ENCODE results near the gene CLEC9A. TPM values are rescaled to one million over a fixed set of nuclear protein-coding genes. Genes with fewer than 3 reads are reported as not detected.
A peak's percentile ranks its signal among the peaks of the same experiment; 100 is the strongest.

CLEC9A gene
- total RNA-seq, 2 donors from 2014 or later = not detected

DNA sequence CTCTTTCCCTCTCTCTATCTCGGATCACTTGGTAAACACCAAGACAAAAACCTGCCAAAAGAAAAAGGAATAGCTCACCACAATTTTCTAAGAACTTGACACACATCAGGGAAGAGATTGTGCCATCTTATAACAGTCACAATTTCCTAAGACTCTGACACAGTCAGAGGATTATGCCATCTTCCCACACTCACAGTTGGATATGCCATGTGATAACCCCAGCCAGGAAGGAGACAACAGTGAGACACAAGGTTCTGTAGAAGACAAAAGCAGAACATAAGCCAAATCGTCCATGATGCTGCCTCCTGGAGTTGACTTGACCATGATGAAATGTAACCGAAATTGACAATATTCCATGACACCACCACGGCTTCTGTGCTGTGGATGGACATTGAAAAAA, 2.8 kb upstream of the CLEC9A start:
- Mint-ChIP-seq H3K9me3 (peaks cover 15% of the 10 kb centered on the region), H3K36me3 (ENCODE audit: low read depth) (no peaks in the 10 kb centered on the region), H3K27ac (no peak overlapping the region), H3K27me3 (ENCODE audit: insufficient read depth) (no peaks in the 10 kb centered on the region), H3K4me3 (no peak overlapping the region), H3K4me1 (no peaks in the 10 kb centered on the region)
- no peak for DNase-seq
- Histone ChIP-seq H3K36me3 (ENCODE audit: control insufficient read depth, insufficient read depth, low read length) (no peaks in the 10 kb centered on the region), H3K9me3 (ENCODE audit: control insufficient read depth, low read length) (peaks cover 14% of the 10 kb centered on the region), H3K4me1 (ENCODE audit: control insufficient read depth, insufficient read depth, low read length) (no peaks in the 10 kb centered on the region), H3K9ac (ENCODE audit: extremely low read depth, low read length, poor library complexity, severe bottlenecking) (no peak overlapping the region), H3K4me3 (ENCODE audit: low read length) (no peak overlapping the region), H3K27ac (ENCODE audit: low read depth, low read length) (no peak overlapping the region), H3K27me3 (ENCODE audit: control insufficient read depth, insufficient read depth, low read length, poor library complexity, severe bottlenecking) (no peaks in the 10 kb centered on the region)
- TF ChIP-seq, protein P1, sequence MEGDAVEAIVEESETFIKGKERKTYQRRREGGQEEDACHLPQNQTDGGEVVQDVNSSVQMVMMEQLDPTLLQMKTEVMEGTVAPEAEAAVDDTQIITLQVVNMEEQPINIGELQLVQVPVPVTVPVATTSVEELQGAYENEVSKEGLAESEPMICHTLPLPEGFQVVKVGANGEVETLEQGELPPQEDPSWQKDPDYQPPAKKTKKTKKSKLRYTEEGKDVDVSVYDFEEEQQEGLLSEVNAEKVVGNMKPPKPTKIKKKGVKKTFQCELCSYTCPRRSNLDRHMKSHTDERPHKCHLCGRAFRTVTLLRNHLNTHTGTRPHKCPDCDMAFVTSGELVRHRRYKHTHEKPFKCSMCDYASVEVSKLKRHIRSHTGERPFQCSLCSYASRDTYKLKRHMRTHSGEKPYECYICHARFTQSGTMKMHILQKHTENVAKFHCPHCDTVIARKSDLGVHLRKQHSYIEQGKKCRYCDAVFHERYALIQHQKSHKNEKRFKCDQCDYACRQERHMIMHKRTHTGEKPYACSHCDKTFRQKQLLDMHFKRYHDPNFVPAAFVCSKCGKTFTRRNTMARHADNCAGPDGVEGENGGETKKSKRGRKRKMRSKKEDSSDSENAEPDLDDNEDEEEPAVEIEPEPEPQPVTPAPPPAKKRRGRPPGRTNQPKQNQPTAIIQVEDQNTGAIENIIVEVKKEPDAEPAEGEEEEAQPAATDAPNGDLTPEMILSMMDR (conservative IDR thresholded peaks at IDR 0.05) = no peak
- WGBS, 2 experiments (ENCODE audit: insufficient coverage in 1 of 2, insufficient read length in 1 of 2) = 79 to 84% methylated on average over 3 to 4 of the region's 4 CpGs

DNA sequence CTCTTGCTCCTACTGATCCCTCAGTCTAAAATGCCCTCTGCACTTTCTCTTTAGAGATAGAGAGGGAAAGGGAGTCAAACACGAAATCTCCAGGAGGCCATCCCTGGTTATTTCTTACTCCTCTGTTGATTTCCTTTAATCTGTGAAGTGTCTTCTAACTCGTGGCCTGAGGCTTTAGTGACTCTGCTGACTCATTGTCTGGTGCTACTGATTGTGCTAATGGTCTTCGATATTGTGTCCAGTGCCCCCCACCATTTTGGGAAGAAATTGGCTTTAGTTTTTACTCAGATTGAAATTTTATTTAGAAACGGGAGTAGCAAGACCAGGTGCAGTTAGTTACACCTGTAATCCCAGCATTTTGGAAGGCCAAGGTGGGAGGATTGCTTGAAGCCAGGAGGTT, 839 bp downstream of the CLEC9A start:
- H3K36me3 ChIP-seq (ENCODE audit: control insufficient read depth, insufficient read depth, low read length) = no peaks in the 10 kb centered on the region
- no peaks in the 10 kb centered on the region for H3K4me1 ChIP-seq (ENCODE audit: control insufficient read depth, insufficient read depth, low read length)
- no peak overlapping the region for H3K4me3 Mint-ChIP-seq
- no peak overlapping the region for H3K27ac Mint-ChIP-seq
- H3K9me3 Mint-ChIP-seq = peaks cover 15% of the 10 kb centered on the region
- H3K9me3 ChIP-seq (ENCODE audit: control insufficient read depth, low read length) = peaks cover 14% of the 10 kb centered on the region
- TF ChIP-seq, protein P1 (conservative IDR thresholded peaks at IDR 0.05) = no peak
- no peaks in the 10 kb centered on the region for H3K27me3 Mint-ChIP-seq (ENCODE audit: insufficient read depth)
- H3K4me3 ChIP-seq (ENCODE audit: low read length) = no peak overlapping the region
- no peak overlapping the region for H3K9ac ChIP-seq (ENCODE audit: extremely low read depth, low read length, poor library complexity, severe bottlenecking)
- no peaks in the 10 kb centered on the region for H3K36me3 Mint-ChIP-seq (ENCODE audit: low read depth)
- no peak for DNase-seq
- no peaks in the 10 kb centered on the region for H3K27me3 ChIP-seq (ENCODE audit: control insufficient read depth, insufficient read depth, low read length, poor library complexity, severe bottlenecking)
- 84 to 87% methylated on average over 3 to 4 of the region's 4 CpGs for WGBS, 2 experiments (ENCODE audit: insufficient coverage in 1 of 2, insufficient read length in 1 of 2)
- no peak overlapping the region for H3K27ac ChIP-seq (ENCODE audit: low read depth, low read length)
- H3K4me1 Mint-ChIP-seq = no peaks in the 10 kb centered on the region

DNA sequence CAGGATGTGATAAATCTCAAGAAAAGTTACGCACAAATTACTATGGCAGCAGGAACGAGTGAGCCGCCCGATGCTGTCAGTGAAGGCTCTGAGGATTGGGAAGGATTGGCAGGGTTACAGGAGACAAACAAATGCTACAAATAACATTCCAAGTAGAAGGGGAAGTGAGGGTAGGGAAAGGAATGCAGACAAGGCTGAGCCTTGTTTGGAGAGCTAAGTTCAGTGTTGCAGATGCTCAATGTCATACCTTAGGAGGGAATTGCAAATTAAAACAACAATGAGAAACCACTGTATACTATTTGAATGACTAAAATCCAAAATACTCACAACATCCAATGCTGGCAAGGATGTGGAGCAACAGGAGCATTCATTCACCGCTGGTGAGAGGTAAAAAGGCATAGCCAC, 1.3 kb downstream of the CLEC9A start:
- TF ChIP-seq, protein P1 (conservative IDR thresholded peaks at IDR 0.05) = no peak
- no peaks in the 10 kb centered on the region for H3K4me1 ChIP-seq (ENCODE audit: control insufficient read depth, insufficient read depth, low read length)
- Mint-ChIP-seq H3K27ac (no peak overlapping the region), H3K4me3 (no peak overlapping the region), H3K9me3 (peaks cover 14% of the 10 kb centered on the region), H3K36me3 (ENCODE audit: low read depth) (no peaks in the 10 kb centered on the region), H3K4me1 (no peaks in the 10 kb centered on the region), H3K27me3 (ENCODE audit: insufficient read depth) (no peaks in the 10 kb centered on the region)
- 97 to 100% methylated on average over 5 of the region's 5 CpGs for WGBS, 2 experiments (ENCODE audit: insufficient coverage in 1 of 2, insufficient read length in 1 of 2)
- H3K4me3 ChIP-seq (ENCODE audit: low read length) = no peak overlapping the region
- no peak overlapping the region for H3K27ac ChIP-seq (ENCODE audit: low read depth, low read length)
- H3K27me3 ChIP-seq (ENCODE audit: control insufficient read depth, insufficient read depth, low read length, poor library complexity, severe bottlenecking) = no peaks in the 10 kb centered on the region
- H3K9me3 ChIP-seq (ENCODE audit: control insufficient read depth, low read length) = peaks cover 14% of the 10 kb centered on the region
- H3K9ac ChIP-seq (ENCODE audit: extremely low read depth, low read length, poor library complexity, severe bottlenecking) = no peak overlapping the region
- H3K36me3 ChIP-seq (ENCODE audit: control insufficient read depth, insufficient read depth, low read length) = no peaks in the 10 kb centered on the region
- peak; percentile 59 for DNase-seq

Measured in endodermal cell (in vitro differentiated cells).